CD4-positive, alpha-beta T cell treated with Interleukin-4 for 4 hours (primary cell): ENCODE data around the gene TJP2.
"Not testable (repeated sequence)": the region's sequence is repeated elsewhere in the genome, so short reads cannot be mapped to it uniquely, and the experiment has no call there.

Source experiments
- DNase-seq: peaks from one replicate; pipeline ENCODE4 v3.0.0-alpha.2; 2020

TJP2 gene

DNA sequence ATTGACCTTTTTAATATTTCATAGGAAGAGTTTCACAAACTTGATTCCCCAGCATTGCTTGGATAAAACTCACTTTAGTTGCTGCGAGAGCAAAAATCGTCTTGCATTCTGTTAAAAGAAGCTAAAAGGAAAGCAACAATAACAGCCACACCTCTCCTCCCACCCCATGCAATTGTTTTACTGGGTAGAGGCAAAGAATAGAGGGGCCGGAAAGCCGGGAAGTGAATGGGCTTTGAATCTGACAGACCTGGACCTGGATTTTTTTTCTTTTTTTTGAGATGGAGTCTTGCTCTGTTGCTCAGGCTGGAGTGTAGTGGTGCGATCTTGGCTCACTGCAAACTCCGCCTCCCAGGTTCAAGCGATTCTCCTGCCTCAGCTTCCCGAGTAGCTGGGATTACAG is 9.5 kb upstream of the TJP2 start:
- DNase-seq = not testable (repeated sequence)

DNA sequence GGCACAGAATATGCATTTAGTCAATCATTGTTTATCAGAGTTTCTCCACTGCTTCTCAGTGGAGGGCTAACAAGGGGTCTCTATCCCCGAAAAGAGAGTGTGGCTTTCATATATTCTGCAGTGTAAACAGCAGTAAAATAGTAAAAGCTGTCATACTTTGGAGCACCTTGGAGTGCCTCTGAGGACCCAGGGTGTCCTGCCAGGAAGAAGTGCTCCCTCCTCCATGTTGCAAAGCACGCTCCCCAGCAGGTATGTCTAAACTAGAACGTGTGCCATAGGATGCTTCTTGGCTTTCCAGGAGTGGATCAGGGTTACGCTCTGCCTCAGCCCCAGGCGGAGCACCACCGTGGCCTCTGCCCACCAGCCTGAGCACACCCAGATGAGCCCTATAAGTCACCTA is 8.5 kb upstream of the TJP2 start:
- no peak for DNase-seq

DNA sequence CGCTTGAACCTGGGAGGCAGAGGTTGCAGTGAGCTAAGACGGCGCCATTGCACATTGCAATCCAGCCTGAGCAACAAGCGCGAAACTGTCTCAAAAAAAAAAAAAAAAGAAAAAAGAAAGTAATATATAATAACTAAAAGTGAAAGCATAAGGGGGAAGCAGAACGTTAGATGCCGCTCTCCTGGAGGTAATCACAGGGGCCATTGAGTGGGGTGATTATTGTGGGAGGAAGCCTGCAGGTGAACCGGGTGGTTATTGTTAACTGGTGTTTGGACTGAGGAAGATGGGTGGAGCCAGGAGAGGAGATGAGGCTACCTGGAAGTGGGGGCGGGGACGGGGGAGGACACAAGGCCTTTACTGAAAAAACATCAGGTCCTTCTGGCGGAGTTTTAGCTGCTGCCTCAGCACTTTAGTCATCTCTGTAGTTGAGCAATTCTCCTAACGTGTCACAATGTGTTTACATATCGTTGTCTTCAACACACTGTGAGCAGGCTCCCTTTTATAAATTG is 5.3 kb upstream of the TJP2 start:
- peak; percentile 53 for DNase-seq

DNA sequence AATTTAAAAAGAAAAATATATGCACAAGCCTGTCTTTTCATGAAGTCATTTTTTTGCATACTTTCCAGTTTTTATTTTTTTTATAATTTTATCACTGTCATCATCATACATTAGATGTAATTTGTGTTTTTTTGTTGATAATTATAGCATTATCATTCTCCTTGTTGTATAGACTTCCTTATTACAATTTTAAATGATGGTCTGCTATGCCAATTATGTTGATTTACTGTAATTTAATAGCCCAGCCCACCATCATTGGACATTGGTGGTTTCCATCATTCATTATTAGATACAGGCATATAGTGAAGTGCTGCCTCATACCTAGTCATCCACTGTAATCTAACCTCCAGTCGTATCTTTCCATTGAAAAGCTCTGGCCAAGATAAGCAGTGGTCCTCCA is 3.8 kb upstream of the TJP2 start:
- no peak for DNase-seq

DNA sequence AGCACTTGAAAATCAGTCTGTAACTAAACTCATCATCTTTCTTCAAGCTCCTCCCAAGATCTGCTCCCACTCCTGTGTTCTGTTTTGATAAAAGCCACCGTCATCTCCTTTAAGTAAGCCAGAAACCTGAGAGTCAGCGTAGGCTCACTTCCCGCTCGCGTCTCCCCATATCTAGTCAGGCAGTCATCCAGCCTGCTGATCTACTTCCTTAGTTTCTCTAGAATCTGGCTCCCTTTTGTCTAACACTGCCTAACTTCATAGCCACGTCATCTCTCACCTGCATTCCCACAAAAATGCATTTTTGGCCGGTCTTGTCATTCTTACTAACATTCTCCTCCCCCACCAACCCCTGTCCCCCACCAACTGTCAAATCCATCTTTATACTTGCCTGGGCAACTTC is 3.0 kb upstream of the TJP2 start:
- no peak for DNase-seq

DNA sequence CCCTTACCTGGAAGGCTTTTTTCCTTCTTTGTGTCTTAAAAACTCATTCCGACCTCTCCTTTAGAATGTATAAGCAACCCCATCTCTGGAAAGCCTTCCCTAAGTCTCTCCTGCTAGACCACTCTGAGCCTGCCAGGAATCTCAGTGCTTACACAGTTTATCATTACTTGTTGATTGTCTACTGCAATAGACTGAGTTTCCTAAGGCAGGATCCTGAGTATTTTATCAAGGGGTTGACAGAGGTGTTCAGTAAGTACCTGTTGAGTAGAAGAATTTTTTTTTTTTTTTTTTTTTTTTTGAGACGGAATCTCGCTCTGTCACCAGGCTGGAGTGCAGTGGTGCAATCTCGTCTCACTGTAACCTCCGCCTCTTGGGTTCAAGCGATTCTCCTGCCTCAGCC is 2.6 kb upstream of the TJP2 start:
- no peak for DNase-seq

DNA sequence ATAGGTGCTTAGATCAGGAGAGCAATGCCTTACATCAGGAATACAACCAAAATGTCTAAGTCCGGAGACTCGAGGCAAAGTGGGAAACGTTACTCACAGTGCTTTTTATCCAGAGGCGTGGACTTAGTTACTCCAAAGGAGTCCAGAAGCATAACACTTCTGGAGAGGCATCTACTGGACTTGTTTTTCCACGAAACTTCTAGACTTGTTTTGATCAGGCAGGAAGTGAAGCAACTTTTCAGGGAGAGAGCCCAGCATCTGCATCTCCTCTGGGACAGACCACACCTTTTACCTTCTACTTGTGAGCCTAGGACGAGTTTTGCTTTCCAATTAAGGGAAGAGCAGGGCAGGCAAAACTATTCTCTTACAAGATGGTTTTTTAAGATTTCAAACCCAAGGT is 1.2 kb upstream of the TJP2 start:
- DNase-seq = no peak

DNA sequence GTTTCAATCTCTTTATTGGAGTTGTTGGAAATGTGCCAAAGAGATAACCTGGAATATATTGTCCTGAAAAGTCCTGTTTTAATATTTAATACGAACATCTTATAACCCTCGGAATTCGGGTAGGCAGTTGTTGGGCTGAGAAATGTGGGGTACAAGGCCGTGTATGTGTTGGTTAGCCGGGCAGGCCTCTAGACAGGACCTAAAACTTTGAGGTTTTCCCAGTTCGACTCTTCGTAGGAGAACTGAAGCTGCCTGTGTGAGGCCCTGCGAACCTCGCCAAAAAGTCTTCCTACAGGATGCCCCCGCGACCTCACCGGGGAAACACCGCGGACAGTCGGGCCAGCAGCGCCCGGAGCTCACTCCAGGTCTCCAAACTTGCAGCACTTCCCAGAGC is 583 bp upstream of the TJP2 start:
- no peak for DNase-seq

DNA sequence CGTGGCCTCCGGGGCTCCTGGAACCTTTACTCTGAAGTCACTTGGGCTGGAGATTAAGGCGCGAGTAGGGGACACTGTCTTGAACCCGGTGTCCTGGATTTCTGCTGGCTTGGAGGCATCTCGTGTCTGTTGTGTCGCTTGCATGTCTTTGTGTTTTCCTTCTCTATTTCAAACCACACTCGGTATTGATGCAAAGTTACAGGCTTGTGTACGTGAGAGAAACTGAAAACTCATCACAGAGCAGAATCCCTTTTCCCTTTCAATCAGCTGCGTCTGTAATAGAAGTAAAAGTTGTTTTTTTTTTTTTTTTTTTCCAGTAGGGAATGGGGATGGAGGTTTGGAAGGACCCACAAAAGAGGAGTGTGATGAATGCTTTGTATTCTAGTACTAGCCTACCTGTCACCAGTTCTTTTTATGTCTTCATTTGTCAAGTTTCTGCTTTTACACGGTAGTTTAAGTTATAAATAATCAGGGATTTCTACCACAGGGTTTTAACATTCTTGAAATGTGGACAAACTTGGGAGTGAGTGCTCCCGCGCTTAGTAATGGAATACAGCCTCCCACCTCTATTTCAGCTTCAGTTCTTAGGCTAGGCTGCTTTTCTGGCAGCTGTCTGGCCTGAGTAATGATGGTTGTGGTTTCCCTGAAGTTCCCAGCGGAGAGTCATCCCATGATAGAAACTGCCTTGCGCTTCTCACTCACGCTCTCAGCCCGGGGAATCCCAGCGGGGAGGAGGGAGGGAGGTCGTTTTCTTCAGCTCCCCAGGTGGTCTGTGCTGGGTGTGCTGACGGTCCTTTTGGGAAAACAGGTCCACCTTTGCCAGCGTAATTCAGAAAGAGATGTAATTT is 763 bp downstream of the TJP2 start:
- peak; percentile 28 for DNase-seq

DNA sequence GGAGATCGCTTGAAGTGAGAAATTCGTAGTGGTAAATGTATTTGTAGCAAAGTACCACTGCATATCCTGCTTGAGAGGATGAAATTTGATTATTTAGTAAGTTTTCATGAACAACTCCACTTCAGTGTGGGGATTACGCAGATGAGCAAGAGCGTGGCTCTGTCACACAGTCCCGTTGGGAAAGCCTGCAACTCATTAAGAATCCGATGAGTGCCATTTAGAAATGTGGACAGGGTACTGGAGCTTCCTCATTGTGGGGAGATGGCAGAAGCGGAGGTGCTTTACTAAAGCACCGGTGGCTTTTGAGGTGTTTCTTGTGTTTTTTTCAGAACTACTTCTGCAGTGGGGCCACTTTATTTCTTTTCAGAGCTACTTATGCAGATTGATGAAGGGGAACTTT is 1.4 kb downstream of the TJP2 start:
- DNase-seq = no peak

DNA sequence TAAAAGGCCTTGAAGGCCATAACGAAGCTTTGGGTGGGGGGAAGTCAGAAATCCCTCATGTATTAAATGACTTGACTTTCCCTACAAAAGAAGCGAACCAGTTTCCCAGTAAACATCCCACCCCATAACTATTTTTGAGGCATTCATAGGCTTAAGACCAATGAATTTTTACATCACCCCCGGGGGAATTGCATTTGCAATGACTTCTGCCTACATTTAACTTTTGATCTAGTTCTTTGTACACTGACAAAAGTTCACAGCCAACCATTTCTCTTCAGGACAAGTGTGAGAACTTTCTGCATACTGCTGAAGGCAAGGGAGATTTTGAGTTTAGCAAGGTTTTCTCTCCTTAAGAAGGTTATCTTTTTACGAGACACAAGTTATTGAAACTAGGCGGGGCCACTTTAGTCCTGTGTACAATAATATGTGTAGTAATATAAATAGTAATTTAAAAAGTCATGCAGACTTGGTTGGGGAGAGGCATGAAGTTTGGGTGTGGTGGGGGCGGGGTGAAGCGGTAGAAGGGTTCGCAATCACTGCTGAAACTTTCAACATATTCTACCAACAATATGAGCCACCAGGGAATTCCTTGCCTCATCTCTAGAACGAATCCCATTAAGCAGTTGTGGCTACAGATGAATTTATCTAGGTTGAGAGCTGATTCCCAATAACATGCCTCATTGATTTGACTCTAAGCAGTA is 2.5 kb downstream of the TJP2 start:
- DNase-seq = no peak

DNA sequence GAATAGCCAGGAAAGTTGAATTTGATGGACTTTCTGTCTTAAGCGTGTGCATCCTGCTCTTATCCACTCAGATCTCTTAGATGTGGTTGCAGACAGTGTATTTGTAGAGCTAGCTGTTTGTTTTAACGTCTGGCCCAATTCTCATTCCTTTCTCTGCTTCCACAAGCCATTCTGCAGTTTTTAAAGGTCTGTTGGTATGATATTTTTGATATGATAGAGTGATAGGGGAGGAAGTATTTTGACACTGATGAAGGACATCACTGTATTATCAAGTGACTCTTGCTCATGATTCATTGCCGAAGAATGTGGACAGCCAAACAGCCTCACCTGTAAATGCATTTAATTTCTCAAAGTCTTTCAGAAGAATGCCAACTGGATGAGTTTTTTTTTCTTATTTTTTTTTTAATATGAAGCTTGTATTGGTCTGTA is 4.5 kb downstream of the TJP2 start:
- DNase-seq = no peak

DNA sequence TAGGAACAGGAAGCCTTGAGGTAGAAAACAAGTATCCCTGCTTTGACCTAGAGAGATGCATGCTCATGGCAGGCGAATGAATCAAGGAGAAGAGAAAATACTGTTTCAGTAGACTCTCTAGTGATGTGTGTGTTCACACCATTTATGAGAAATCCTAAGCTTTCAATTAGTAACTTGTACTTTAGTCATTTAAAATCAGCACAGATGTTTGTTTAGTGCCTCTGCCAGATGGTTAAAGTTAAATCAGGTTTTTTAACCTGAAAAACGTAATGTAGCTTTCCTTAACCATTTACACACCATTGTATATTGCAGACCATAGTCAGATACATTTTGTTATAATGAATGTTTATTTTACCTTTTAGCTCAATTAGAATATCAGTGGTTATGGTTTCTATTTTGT is 5.0 kb downstream of the TJP2 start:
- DNase-seq = no peak

DNA sequence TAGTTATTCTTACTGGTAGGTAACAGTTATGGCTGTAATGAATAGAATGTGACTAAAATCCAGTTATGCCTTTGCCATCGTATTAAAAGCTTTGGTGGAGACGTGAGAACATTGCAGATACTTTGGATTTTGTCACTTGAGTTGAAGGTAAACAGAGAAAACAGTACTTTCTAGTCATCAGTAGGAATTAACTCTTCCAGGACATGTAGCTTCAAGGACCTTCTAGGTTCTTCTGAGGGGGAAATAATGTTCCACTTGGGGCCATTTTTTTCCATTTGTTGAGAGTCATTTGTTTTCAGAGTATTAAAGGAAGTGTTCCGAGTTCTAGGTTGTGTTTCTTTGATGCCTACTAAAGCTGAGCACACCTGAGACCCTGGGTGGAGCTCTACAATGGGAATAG is 6.1 kb downstream of the TJP2 start:
- no peak for DNase-seq

DNA sequence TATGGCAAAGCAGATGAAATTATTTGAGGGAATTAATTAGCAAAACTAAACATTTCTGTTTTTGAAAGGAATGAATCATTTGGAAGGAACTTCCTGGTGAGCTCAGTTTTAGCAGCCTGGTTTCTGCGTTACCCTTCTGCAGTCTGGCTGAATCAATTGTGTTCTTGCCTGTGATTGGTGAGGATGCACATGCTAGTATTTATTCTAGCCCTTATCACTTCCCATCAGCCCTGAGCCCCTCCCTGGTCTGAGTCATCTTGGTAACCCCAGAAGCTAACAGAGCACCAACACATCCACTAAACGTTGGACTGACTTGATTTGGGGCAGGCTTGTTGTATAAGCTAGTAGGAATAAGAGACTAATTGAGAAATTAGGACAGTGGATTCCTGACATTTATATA is 6.6 kb downstream of the TJP2 start:
- peak; percentile 78 for DNase-seq

DNA sequence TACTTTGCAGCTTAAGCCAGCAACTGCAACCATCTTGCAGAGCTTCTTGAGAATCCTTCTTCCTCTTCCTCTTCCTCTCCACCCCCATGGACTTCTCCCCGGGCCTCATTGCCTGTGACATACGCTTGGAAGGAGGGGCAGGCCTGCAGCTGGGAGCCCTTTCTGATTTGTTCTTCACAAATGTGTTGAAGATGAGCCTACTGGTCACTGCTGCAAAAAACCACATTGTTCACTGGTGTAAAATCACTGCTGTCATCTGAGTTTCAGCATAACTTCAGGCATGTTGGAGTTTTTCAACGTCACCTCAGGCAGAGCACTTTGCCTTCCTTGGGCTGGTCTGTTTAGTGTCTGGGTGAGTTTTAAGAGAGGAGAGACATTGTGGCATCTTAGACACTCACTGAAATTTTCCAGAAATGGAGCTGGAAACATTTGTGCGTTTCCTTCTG is 7.9 kb downstream of the TJP2 start:
- no peak for DNase-seq

DNA sequence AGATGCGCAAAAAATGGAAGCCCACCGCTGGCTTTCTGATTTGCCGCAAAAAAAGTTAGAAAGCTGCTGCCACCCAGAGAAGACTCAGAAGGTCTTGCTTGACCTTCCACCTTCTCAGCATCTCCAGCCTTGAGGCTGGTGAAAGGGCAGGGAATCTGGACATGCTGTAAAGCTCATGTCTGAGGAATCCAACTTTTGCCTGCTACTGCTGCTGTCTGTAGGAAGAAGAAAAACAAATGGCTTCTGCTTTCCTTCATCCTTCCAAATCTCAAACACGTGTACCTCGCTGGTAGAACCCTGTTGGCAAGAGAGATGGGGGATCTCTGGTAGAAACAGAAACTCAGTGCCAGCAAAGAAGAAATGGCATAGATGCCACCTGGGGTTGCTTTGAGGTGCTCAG is 10.2 kb downstream of the TJP2 start:
- no peak for DNase-seq

DNA sequence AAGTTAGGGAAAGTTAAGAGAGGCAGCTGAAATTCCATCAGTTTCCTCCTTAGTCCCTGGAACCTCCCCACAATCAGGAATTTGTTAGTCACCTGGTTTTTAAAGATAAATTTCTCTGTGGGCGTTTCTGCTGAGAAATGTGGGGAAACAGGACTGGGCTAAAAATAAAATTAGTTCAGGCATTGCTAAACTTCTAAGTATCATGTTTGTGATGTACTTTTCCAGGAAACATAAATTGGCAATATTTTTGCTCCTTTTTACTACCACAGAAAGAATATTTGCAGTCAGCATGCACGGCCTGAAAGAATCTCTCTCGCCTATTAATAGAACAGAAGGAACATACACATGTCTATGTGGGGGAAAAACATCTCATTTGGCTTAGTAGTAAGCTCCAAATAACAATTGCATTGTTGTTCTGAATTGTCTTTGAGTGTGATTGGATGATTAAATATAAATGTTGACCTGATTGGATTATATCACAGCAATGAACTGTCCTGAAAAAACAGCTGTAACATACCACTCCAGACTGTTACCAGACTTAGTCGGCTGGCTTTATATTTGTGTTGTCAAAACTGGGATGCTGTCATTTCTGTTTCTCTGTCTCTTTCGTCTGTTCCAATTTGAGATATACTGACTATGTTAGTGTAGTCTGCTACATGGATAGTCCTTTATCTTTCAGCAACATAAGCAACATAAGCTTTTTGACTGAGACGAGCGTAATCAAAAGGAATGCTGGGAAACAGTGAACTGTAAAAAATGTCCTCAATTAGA is 12.9 kb downstream of the TJP2 start:
- DNase-seq = no peak

DNA sequence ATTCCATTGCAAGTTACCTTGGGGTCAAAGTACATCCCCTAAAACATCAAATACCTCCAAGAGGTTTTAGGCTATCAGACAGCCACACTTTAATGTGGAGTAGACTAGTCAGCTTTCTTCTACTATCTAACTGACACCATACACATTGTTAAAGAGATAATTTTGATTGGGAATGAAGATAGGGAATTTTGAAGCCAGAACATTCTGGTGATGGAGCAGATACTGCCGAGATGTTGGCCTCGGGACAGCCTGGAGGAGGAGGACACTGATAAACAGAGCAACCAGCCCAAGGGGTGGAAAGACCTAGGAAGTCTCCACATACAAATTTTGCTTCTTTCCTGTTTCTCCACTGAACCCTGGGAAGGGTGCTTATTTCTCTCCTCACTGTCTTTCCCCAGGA is 14.9 kb downstream of the TJP2 start:
- DNase-seq = no peak

DNA sequence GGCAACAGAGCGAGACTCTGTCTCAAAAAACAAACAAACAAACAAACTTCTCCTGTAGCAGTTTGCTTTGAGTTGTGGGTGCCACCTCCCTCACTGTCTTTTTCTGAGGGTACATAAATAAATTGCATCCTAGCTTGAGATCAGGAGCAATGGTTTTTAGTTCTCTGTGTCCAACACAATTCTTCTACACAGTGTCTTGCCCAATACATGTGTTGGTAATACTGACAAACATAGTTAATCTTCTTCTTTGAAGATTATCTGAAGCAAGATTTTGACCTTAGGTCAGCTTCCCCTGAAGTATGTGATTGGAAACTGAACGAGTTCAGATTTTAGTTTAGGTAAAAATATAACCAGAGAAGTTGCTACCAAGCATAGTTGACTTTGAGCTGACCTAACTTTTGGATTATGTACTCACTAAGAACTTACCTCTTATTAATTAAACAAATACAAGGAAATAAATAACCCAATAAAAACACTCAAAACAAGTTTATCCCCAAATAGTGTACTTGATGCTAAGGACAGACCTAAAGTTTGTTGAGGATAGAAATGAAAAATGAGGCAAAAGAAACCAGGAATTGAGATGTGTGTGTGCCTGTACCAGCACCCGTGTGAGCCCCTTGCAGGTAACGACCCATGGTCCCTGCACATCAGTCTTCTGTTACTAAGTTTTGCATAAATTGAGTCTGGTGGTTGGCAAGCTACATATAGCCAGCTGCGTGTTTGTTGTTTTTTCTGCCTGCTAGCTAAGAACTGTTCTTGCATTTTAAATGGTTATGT is 16.2 kb downstream of the TJP2 start:
- DNase-seq = no peak

DNA sequence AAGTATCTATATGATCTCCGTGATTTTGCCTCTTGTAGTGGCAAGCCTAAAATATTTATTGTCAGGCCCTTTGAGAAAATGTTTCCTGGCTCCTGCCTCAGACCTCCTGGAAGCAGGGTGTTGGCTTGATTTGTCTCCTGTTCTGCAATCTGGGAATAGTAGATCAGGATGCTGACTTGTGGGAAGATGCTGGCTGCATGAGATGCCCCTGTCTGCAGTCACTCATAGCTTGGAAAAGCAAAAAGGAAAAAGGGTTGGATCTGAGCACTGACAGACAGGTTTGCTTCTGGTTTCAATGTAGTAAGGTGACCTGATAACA is 16.7 kb downstream of the TJP2 start:
- no peak for DNase-seq

DNA sequence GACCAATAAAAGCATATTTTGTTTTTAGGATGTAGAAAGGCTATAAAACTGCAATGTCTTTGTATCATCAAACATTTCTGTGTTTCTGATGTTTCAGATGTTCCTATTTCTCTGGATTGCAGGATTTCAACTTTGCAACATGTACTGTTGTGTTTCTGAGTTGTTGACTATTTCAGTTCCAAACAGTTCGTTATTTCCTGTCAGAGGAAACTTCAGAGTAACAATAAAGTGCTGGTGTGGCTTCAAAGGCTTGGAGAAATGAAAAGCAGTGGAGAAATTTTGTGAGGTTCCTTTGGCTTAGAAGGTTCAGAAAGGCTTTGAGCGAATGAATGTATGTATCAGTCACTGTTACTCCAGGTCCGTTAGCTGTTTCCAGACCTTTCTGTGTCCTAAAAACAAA is 17.2 kb downstream of the TJP2 start:
- DNase-seq = no peak

DNA sequence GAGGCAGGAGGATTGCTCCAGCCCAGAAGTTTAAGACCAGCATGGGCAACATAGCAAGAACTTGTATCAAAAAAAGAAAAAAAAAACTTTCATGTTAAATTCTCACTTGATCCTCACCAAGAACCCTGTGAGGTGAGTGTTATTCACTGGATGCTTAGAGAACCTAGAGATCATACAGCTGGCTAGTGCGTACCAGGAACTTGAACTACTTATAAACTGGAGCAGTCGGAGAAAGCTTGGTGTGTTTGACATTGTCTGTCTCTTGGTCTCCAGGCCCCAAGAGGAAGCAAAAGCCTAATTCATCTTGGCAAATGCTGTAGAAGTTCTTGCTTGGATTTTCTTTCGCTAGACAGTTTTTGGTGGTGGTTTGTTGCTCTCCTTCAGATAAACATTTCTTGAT is 18.1 kb downstream of the TJP2 start:
- no peak for DNase-seq
